ENCODE measurements around the gene SYN1. TPM values are rescaled to one million over a fixed set of nuclear protein-coding genes. Genes with fewer than 3 reads are reported as not detected.
"Not testable (repeated sequence)": the region's sequence is repeated elsewhere in the genome, so short reads cannot be mapped to it uniquely, and the experiment has no call there.

Gene SYN1
- polyA plus RNA-seq, 2 of the 4 experiments (the other 2 are of a cell fraction) = 0.05 TPM; not detected in 1

DNA sequence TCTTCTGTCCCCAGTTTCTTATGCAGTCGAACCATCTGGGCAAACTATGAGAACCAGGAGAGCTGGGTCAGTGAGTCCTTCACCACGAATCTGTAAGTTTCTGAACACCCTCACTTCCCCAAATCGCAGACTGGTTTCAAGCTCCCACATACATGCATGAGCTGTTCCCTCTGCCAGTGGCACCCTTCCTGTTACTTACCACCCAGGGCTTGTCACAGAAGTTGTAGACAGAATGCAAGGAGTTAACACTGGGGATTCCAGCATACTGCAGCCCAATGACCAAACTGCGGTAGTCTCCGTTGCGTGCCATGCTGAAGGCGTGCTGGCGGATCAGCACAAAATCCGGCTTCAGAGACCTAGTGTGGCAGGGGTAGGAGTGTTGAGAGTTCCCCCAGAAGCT is 14.6 kb downstream of the SYN1 start:
- CTCF ChIA-PET = no interaction called here
- Histone ChIP-seq H3K27ac (no peak overlapping the region), H3K4me1 (no peaks in the 10 kb centered on the region), H3K4me3 (no peak overlapping the region), H3K4me2 (no peak overlapping the region), H3K9me3 (no peaks in the 10 kb centered on the region)
- no peak for TF ChIP-seq ZNF302 (CRISPR knock-in tag; IDR thresholded peaks at IDR 0.05)
- no peak for TF ChIP-seq MAFK (IDR thresholded peaks at IDR 0.05; ENCODE audit: partially characterized antibody)
- no peak for TF ChIP-seq HOXB5 (CRISPR knock-in tag; IDR thresholded peaks at IDR 0.05)
- TF ChIP-seq MYC (IDR thresholded peaks at IDR 0.05; ENCODE audit: borderline replicate concordance, low read length) = no peak
- TF ChIP-seq KDM1A (IDR thresholded peaks at IDR 0.05; ENCODE audit: low read depth) = no peak
- TF ChIP-seq TP53 (CRISPR knock-in tag; IDR thresholded peaks at IDR 0.05) = no peak
- WGBS (ENCODE audit: missing lambda C conversion rate) = 15% methylated on average over 9 of the region's 9 CpGs
- peak; percentile 43 for FAIRE-seq
- ATAC-seq = peak in 1 of 2 experiments; percentile 30; a peak in 1 of 6 replicates
- DNase-seq (ENCODE audit: low read depth in 1 of 2, low spot score in 1 of 2) = no peak
- POLR2A ChIA-PET = no interaction called here

GRCh38 chrX:47603125-47603524 is 16.5 kb downstream of the SYN1 start:
- H3K4me2 ChIP-seq; POLR2A ChIA-PET; H3K4me3 ChIP-seq; CTCF ChIA-PET; H3K9me3 ChIP-seq; DNase-seq (ENCODE audit: low read depth in 1 of 2, low spot score in 1 of 2); H3K4me1 ChIP-seq; H3K27ac ChIP-seq; ATAC-seq; FAIRE-seq: not testable (repeated sequence)
- 29% methylated on average over 4 of the region's 4 CpGs for WGBS (ENCODE audit: missing lambda C conversion rate)

GRCh38 chrX:47597222-47597621 is 22.4 kb downstream of the SYN1 start:
- no peak for FAIRE-seq
- no peak overlapping the region for H3K27ac ChIP-seq
- H3K9me3 ChIP-seq = no peaks in the 10 kb centered on the region; the same call in 2 of the 3 replicates
- no peak overlapping the region for H3K4me2 ChIP-seq
- CTCF ChIA-PET = interaction anchor here (1.1 kb wide), 1 partner anchor 56 kb away, joined by 4 read pairs; no protein-coding TSS in a partner anchor
- TF ChIP-seq NPAS2 (CRISPR knock-in tag; IDR thresholded peaks at IDR 0.05; ENCODE audit: borderline replicate concordance) = no peak
- no peak for TF ChIP-seq EHF (CRISPR knock-in tag; IDR thresholded peaks at IDR 0.05)
- TF ChIP-seq TFCP2L1 (CRISPR knock-in tag; IDR thresholded peaks at IDR 0.05) = no peak
- POLR2A ChIA-PET = no interaction called here
- no peaks in the 10 kb centered on the region for H3K4me1 ChIP-seq
- no peak for DNase-seq (ENCODE audit: low read depth in 1 of 2, low spot score in 1 of 2)
- WGBS (ENCODE audit: missing lambda C conversion rate) = 26% methylated on average over 2 of the region's 3 CpGs
- no peak for ATAC-seq
- H3K4me3 ChIP-seq = no peak overlapping the region

GRCh38 chrX:47596256-47596655 is 23.4 kb downstream of the SYN1 start:
- ChIA-PET CTCF (interaction anchor here (1.0 kb wide), 1 partner anchor 55 kb away, joined by 3 read pairs; no protein-coding TSS in a partner anchor), POLR2A (no interaction called here)
- DNase-seq (ENCODE audit: low read depth in 1 of 2, low spot score in 1 of 2) (no peak), FAIRE-seq (peak; percentile 93), ATAC-seq (no peak)
- no peaks in the 10 kb centered on the region; the same call in 2 of the 3 replicates for H3K9me3 ChIP-seq
- no peaks in the 10 kb centered on the region for H3K4me1 ChIP-seq
- TF ChIP-seq HES2 (IDR thresholded peaks at IDR 0.05) = no peak
- TF ChIP-seq FOSB (CRISPR knock-in tag; IDR thresholded peaks at IDR 0.05) = no peak
- no peak for TF ChIP-seq CHD2 (IDR thresholded peaks at IDR 0.05; ENCODE audit: low read length, partially characterized antibody)
- TF ChIP-seq, protein P1, sequence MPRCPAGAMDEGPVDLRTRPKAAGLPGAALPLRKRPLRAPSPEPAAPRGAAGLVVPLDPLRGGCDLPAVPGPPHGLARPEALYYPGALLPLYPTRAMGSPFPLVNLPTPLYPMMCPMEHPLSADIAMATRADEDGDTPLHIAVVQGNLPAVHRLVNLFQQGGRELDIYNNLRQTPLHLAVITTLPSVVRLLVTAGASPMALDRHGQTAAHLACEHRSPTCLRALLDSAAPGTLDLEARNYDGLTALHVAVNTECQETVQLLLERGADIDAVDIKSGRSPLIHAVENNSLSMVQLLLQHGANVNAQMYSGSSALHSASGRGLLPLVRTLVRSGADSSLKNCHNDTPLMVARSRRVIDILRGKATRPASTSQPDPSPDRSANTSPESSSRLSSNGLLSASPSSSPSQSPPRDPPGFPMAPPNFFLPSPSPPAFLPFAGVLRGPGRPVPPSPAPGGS (IDR thresholded peaks at IDR 0.05) = no peak
- no peak for TF ChIP-seq CBX8 (IDR thresholded peaks at IDR 0.05)
- TF ChIP-seq, protein P2, sequence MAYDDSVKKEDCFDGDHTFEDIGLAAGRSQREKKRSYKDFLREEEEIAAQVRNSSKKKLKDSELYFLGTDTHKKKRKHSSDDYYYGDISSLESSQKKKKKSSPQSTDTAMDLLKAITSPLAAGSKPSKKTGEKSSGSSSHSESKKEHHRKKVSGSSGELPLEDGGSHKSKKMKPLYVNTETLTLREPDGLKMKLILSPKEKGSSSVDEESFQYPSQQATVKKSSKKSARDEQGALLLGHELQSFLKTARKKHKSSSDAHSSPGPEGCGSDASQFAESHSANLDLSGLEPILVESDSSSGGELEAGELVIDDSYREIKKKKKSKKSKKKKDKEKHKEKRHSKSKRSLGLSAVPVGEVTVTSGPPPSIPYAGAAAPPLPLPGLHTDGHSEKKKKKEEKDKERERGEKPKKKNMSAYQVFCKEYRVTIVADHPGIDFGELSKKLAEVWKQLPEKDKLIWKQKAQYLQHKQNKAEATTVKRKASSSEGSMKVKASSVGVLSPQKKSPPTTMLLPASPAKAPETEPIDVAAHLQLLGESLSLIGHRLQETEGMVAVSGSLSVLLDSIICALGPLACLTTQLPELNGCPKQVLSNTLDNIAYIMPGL (CRISPR knock-in tag; IDR thresholded peaks at IDR 0.05; ENCODE audit: borderline replicate concordance) = no peak
- no peak for TF ChIP-seq BHLHE40 (IDR thresholded peaks at IDR 0.05; ENCODE audit: low read depth, low read length)
- TF ChIP-seq REST (IDR thresholded peaks at IDR 0.05) = no peak
- no peak for TF ChIP-seq HOXB13 (CRISPR knock-in tag; IDR thresholded peaks at IDR 0.05; ENCODE audit: low read depth)
- TF ChIP-seq FOSL2 (IDR thresholded peaks at IDR 0.05) = no peak
- no peak for TF ChIP-seq FOSL2 (CRISPR knock-in tag; IDR thresholded peaks at IDR 0.05)
- no peak for TF ChIP-seq GATA3 (IDR thresholded peaks at IDR 0.05; ENCODE audit: borderline replicate concordance)
- TF ChIP-seq PHF8 (IDR thresholded peaks at IDR 0.05; ENCODE audit: borderline replicate concordance, low read depth) = no peak
- no peak for TF ChIP-seq TP53 (CRISPR knock-in tag; IDR thresholded peaks at IDR 0.05)
- TF ChIP-seq, protein P3, sequence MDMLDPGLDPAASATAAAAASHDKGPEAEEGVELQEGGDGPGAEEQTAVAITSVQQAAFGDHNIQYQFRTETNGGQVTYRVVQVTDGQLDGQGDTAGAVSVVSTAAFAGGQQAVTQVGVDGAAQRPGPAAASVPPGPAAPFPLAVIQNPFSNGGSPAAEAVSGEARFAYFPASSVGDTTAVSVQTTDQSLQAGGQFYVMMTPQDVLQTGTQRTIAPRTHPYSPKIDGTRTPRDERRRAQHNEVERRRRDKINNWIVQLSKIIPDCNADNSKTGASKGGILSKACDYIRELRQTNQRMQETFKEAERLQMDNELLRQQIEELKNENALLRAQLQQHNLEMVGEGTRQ (IDR thresholded peaks at IDR 0.05) = no peak
- no peak for TF ChIP-seq ZSCAN20 (CRISPR knock-in tag; IDR thresholded peaks at IDR 0.05)
- WGBS (ENCODE audit: missing lambda C conversion rate) = 37% methylated on average over 2 of the region's 2 CpGs
- H3K4me3 ChIP-seq = no peak overlapping the region
- no peak overlapping the region for H3K4me2 ChIP-seq
- H3K27ac ChIP-seq = no peak overlapping the region

Data from A549 (cell line).